Measurements from ENCODE around the gene PDXDC1.
A peak's percentile ranks its signal among the peaks of the same experiment; 100 is the strongest.
"Not testable (repeated sequence)": the region's sequence is repeated elsewhere in the genome, so short reads cannot be mapped to it uniquely, and the experiment has no call there.

The PDXDC1 gene

GRCh38 chr16:15093955-15094827, 119.4 kb downstream of the PDXDC1 start, which contains the start of gene RRN3:
TSS of gene RRN3 (minus strand) at chr16:15094272. CDS start at chr16:15094233, 39 bp downstream.
- H3K27me3 ChIP-seq (ENCODE audit: control insufficient read depth, insufficient read depth, low read length); H3K9me3 ChIP-seq (replicated peaks; ENCODE audit: low read length); H3K36me3 ChIP-seq (ENCODE audit: insufficient read depth, low read length); H3K4me1 ChIP-seq (ENCODE audit: control insufficient read depth, insufficient read depth, low read length): not testable (repeated sequence)
- Histone ChIP-seq H3K9ac (ENCODE audit: low read depth, low read length) (peak within 1 kb of the TSS; percentile 94), H3K4me2 (ENCODE audit: low read length) (peak within 1 kb of the TSS; percentile 97), H3K4me3 (ENCODE audit: low read length) (peak within 1 kb of the TSS; percentile 77)

GRCh38 chr16:15096583-15096972, 121.8 kb downstream of the PDXDC1 start:
- H3K27me3 ChIP-seq (ENCODE audit: control insufficient read depth, insufficient read depth, low read length); H3K4me3 ChIP-seq (ENCODE audit: low read length); H3K4me1 ChIP-seq (ENCODE audit: control insufficient read depth, insufficient read depth, low read length); H3K4me2 ChIP-seq (ENCODE audit: low read length); H3K36me3 ChIP-seq (ENCODE audit: insufficient read depth, low read length); H3K9ac ChIP-seq (ENCODE audit: low read depth, low read length); H3K9me3 ChIP-seq (replicated peaks; ENCODE audit: low read length): not testable (repeated sequence)

- not testable (repeated sequence) for H3K9ac ChIP-seq (ENCODE audit: low read depth, low read length); H3K4me1 ChIP-seq (ENCODE audit: control insufficient read depth, insufficient read depth, low read length); H3K4me3 ChIP-seq (ENCODE audit: low read length); H3K4me2 ChIP-seq (ENCODE audit: low read length); H3K9me3 ChIP-seq (replicated peaks; ENCODE audit: low read length); H3K36me3 ChIP-seq (ENCODE audit: insufficient read depth, low read length); H3K27me3 ChIP-seq (ENCODE audit: control insufficient read depth, insufficient read depth, low read length)
These were observed 124.6 kb downstream of the PDXDC1 start for GRCh38 chr16:15099366-15099909.

- H3K4me1 ChIP-seq (ENCODE audit: control insufficient read depth, insufficient read depth, low read length); H3K9me3 ChIP-seq (replicated peaks; ENCODE audit: low read length); H3K9ac ChIP-seq (ENCODE audit: low read depth, low read length): not testable (repeated sequence)
These were observed 125.7 kb downstream of the PDXDC1 start for GRCh38 chr16:15100372-15100987.

GRCh38 chr16:15127641-15128425, 153.0 kb downstream of the PDXDC1 start:
- not testable (repeated sequence) for H3K9ac ChIP-seq (ENCODE audit: low read depth, low read length); H3K4me2 ChIP-seq (ENCODE audit: low read length); H3K27me3 ChIP-seq (ENCODE audit: control insufficient read depth, insufficient read depth, low read length); H3K4me3 ChIP-seq (ENCODE audit: low read length); H3K4me1 ChIP-seq (ENCODE audit: control insufficient read depth, insufficient read depth, low read length); H3K36me3 ChIP-seq (ENCODE audit: insufficient read depth, low read length); H3K9me3 ChIP-seq (replicated peaks; ENCODE audit: low read length)

More at GRCh38 chr16:15100372-15100987, 125.7 kb downstream of the PDXDC1 start:
- H3K4me2 ChIP-seq (ENCODE audit: low read length); H3K27me3 ChIP-seq (ENCODE audit: control insufficient read depth, insufficient read depth, low read length); H3K4me3 ChIP-seq (ENCODE audit: low read length); H3K36me3 ChIP-seq (ENCODE audit: insufficient read depth, low read length): not testable (repeated sequence)

GRCh38 chr16:15130256-15130932, 155.6 kb downstream of the PDXDC1 start:
- H3K4me1 ChIP-seq (ENCODE audit: control insufficient read depth, insufficient read depth, low read length); H3K4me3 ChIP-seq (ENCODE audit: low read length); H3K27me3 ChIP-seq (ENCODE audit: control insufficient read depth, insufficient read depth, low read length); H3K9ac ChIP-seq (ENCODE audit: low read depth, low read length); H3K9me3 ChIP-seq (replicated peaks; ENCODE audit: low read length); H3K4me2 ChIP-seq (ENCODE audit: low read length); H3K36me3 ChIP-seq (ENCODE audit: insufficient read depth, low read length): not testable (repeated sequence)

GRCh38 chr16:15130943-15131700, 156.3 kb downstream of the PDXDC1 start:
- not testable (repeated sequence) for H3K9ac ChIP-seq (ENCODE audit: low read depth, low read length); H3K36me3 ChIP-seq (ENCODE audit: insufficient read depth, low read length); H3K27me3 ChIP-seq (ENCODE audit: control insufficient read depth, insufficient read depth, low read length); H3K9me3 ChIP-seq (replicated peaks; ENCODE audit: low read length); H3K4me2 ChIP-seq (ENCODE audit: low read length); H3K4me3 ChIP-seq (ENCODE audit: low read length); H3K4me1 ChIP-seq (ENCODE audit: control insufficient read depth, insufficient read depth, low read length)

- not testable (repeated sequence) for H3K27me3 ChIP-seq (ENCODE audit: control insufficient read depth, insufficient read depth, low read length); H3K9ac ChIP-seq (ENCODE audit: low read depth, low read length); H3K9me3 ChIP-seq (replicated peaks; ENCODE audit: low read length); H3K4me3 ChIP-seq (ENCODE audit: low read length); H3K36me3 ChIP-seq (ENCODE audit: insufficient read depth, low read length); H3K4me1 ChIP-seq (ENCODE audit: control insufficient read depth, insufficient read depth, low read length); H3K4me2 ChIP-seq (ENCODE audit: low read length)
These were observed 158.0 kb downstream of the PDXDC1 start for GRCh38 chr16:15132719-15133428.

- not testable (repeated sequence) for H3K4me2 ChIP-seq (ENCODE audit: low read length); H3K9ac ChIP-seq (ENCODE audit: low read depth, low read length); H3K36me3 ChIP-seq (ENCODE audit: insufficient read depth, low read length); H3K4me1 ChIP-seq (ENCODE audit: control insufficient read depth, insufficient read depth, low read length); H3K4me3 ChIP-seq (ENCODE audit: low read length); H3K9me3 ChIP-seq (replicated peaks; ENCODE audit: low read length); H3K27me3 ChIP-seq (ENCODE audit: control insufficient read depth, insufficient read depth, low read length)
These were observed 158.7 kb downstream of the PDXDC1 start for GRCh38 chr16:15133554-15133953.

- not testable (repeated sequence) for H3K36me3 ChIP-seq (ENCODE audit: insufficient read depth, low read length); H3K4me1 ChIP-seq (ENCODE audit: control insufficient read depth, insufficient read depth, low read length); H3K4me3 ChIP-seq (ENCODE audit: low read length); H3K9ac ChIP-seq (ENCODE audit: low read depth, low read length); H3K9me3 ChIP-seq (replicated peaks; ENCODE audit: low read length); H3K27me3 ChIP-seq (ENCODE audit: control insufficient read depth, insufficient read depth, low read length); H3K4me2 ChIP-seq (ENCODE audit: low read length)
These were observed 160.1 kb downstream of the PDXDC1 start for GRCh38 chr16:15134752-15135482.

Data from skeletal muscle satellite cell (primary cell).